Activated naive CD8-positive, alpha-beta T cell treated with anti-CD3 and anti-CD28 coated beads, Interleukin-2, amount 50 U/mL, for 24 hours (primary cell): ENCODE data around the gene TMEM35B.
"Not testable (repeated sequence)": the region's sequence is repeated elsewhere in the genome, so short reads cannot be mapped to it uniquely, and the experiment has no call there.

ENCODE experiments used
- ATAC-seq: fragments of 150-1000 bp; cut with Tn5 transposase; one replicate; pipeline ENCODE4 v1.10.0; 2021
- DNase-seq: peaks from one replicate; pipeline ENCODE4 v3.0.0; 2021
- H3K27ac Mint-ChIP-seq: one replicate; pipeline ENCODE4 v1.8.0; 2021; ENCODE audit warnings: mild to moderate bottlenecking, mixed read lengths
- H3K27me3 Mint-ChIP-seq: one replicate; pipeline ENCODE4 v1.8.0; 2021; ENCODE audit warnings: mixed read lengths
- H3K36me3 Mint-ChIP-seq: one replicate; pipeline ENCODE4 v1.8.0; 2021; ENCODE audit warnings: low read depth, mixed read lengths
- H3K4me1 Mint-ChIP-seq: one replicate; pipeline ENCODE4 v1.8.0; 2021; ENCODE audit warnings: mixed read lengths
- H3K4me3 Mint-ChIP-seq: one replicate; pipeline ENCODE4 v1.8.0; 2021; ENCODE audit warnings: mild to moderate bottlenecking, moderate library complexity, mixed read lengths
- H3K9me3 Mint-ChIP-seq: one replicate; pipeline ENCODE4 v1.8.0; 2021; ENCODE audit warnings: mixed read lengths

The TMEM35B gene

GRCh38 chr1:34967672-34968071 lies 17.5 kb downstream of the TMEM35B start:
- DNase-seq, H3K36me3 Mint-ChIP-seq, H3K27ac Mint-ChIP-seq, ATAC-seq, H3K4me1 Mint-ChIP-seq, H3K4me3 Mint-ChIP-seq, H3K27me3 Mint-ChIP-seq, H3K9me3 Mint-ChIP-seq: not testable (repeated sequence)

GRCh38 chr1:34965597-34965996 lies 19.6 kb downstream of the TMEM35B start:
- Mint-ChIP-seq H3K4me1 (no peaks in the 10 kb centered on the region), H3K27ac (no peak overlapping the region), H3K9me3 (no peaks in the 10 kb centered on the region), H3K4me3 (no peak overlapping the region), H3K27me3 (no peaks in the 10 kb centered on the region), H3K36me3 (no peaks in the 10 kb centered on the region)
- ATAC-seq: no peak
- DNase-seq: no peak

DNA sequence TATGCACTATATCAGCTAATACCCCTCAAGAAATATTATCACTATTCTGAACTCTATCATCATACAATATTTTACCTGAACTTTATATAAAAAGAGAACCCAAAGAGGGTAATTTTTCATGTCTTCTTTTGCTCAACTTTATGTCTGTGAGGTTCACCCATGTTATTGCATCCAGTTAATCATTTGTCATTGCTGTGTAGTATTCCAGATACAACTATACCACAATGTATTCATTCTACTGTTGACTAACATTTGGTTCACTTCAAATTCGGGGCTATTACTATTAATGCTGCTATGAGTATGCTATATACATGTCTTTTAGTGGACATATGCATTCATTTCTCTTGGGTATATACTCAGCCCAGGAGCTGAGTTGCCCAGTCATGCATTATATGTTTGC lies 34.7 kb downstream of the TMEM35B start:
- H3K27ac Mint-ChIP-seq: no peak overlapping the region
- no peak overlapping the region for H3K4me3 Mint-ChIP-seq
- H3K9me3 Mint-ChIP-seq: peaks cover 4% of the 10 kb centered on the region
- H3K4me1 Mint-ChIP-seq: no peaks in the 10 kb centered on the region
- H3K27me3 Mint-ChIP-seq: peaks cover 3% of the 10 kb centered on the region
- DNase-seq (no peak), ATAC-seq (no peak)
- no peaks in the 10 kb centered on the region for H3K36me3 Mint-ChIP-seq

DNA sequence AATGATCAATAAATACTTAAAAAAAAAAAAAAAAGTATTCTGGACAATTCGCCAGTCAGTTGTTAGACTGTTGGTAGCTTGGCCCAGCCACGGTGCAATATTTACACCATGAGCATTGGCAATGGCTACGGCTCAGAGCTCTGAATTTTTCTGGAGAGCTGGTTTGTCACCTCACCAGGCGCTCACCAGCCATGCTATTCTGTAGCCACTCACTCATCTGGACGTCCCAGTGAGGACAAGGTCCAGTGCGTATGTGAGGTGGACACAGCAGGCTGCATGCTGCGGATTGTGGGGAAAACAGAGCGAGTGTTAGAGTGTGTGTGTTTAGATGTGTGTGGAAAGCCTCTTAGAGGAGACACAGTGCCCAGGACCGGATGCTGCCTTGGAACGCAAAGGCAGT lies 36.4 kb downstream of the TMEM35B start:
- H3K4me1 Mint-ChIP-seq: not testable (repeated sequence)

GRCh38 chr1:34947641-34948314 lies 37.4 kb downstream of the TMEM35B start:
- ATAC-seq, H3K27me3 Mint-ChIP-seq, H3K36me3 Mint-ChIP-seq: not testable (repeated sequence)

More for the DNA sequence above, 36.4 kb downstream of the TMEM35B start:
- H3K4me3 Mint-ChIP-seq, H3K9me3 Mint-ChIP-seq, H3K27ac Mint-ChIP-seq, ATAC-seq, H3K36me3 Mint-ChIP-seq, DNase-seq: not testable (repeated sequence)
- H3K27me3 Mint-ChIP-seq: peaks cover 10% of the 10 kb centered on the region

DNA sequence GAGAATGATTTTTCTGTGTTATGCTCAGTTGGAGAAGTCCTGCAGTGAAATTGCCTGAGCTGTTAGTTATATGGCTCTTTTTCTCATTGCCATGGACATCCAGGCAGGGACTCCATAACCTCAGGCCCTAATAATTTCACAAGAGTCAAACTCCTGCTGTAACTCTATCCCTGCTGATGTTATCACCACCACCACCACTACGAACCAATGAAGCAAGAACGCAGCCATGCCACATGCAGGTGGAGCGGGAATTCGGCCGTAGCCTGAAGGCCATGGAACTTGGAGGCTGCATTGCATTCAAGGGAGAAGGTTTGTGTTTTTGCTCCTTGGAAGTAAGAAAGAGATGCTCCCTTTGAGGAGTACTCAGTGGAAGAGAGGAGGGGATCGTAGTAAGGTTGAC lies 38.9 kb downstream of the TMEM35B start:
- H3K9me3 Mint-ChIP-seq: peaks cover 4% of the 10 kb centered on the region
- no peaks in the 10 kb centered on the region for H3K36me3 Mint-ChIP-seq
- no peak for DNase-seq
- no peak for ATAC-seq
- H3K27me3 Mint-ChIP-seq: peaks cover 12% of the 10 kb centered on the region
- no peak overlapping the region for H3K27ac Mint-ChIP-seq
- no peaks in the 10 kb centered on the region for H3K4me1 Mint-ChIP-seq
- H3K4me3 Mint-ChIP-seq: no peak overlapping the region

More at GRCh38 chr1:34947641-34948314, 37.4 kb downstream of the TMEM35B start:
- not testable (repeated sequence) for H3K4me1 Mint-ChIP-seq, H3K27ac Mint-ChIP-seq, H3K4me3 Mint-ChIP-seq, DNase-seq, H3K9me3 Mint-ChIP-seq

GRCh38 chr1:34941798-34942197 lies 43.3 kb downstream of the TMEM35B start:
- not testable (repeated sequence) for ATAC-seq, DNase-seq, H3K4me1 Mint-ChIP-seq, H3K27ac Mint-ChIP-seq, H3K9me3 Mint-ChIP-seq, H3K36me3 Mint-ChIP-seq, H3K4me3 Mint-ChIP-seq
- H3K27me3 Mint-ChIP-seq: peaks cover 19% of the 10 kb centered on the region
